Stimulated activated CD8-positive, alpha-beta memory T cell treated with anti-CD3 and anti-CD28 coated beads, Interleukin-2, amount 100 ng/mL, for 48 hours (primary cell): ENCODE data around the gene PRKCH.
A peak's percentile ranks its signal among the peaks of the same experiment; 100 is the strongest.
"Not testable (repeated sequence)": the region's sequence is repeated elsewhere in the genome, so short reads cannot be mapped to it uniquely, and the experiment has no call there.

Source experiments
- DNase-seq, 2 donors: peaks; one replicate each; pipeline ENCODE4 v3.0.0-alpha.2; 2020; ENCODE audit warnings: low read depth in 2 of 2

Gene PRKCH

DNA sequence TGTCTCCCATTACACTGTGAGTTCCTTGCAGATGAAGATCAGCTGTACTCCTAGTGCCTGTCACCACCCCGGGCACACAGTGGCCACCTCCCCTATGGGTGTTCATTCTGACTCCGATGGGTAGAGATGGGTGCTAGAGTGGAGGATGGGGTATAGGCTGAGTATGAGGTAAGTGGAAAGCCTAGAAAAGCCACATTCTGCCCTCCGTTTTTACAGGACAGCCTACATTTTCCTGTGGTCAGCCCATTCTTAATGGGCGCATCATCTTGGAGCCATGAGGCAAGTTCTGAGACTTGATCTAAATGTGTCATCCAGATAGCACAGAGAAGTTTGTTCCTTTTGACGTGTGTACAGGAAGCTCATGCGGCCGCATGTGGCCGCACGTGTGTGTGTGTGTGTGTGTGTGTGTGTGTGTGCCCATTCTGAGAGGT lies 207.2 kb downstream of the PRKCH start:
- DNase-seq = no peak

DNA sequence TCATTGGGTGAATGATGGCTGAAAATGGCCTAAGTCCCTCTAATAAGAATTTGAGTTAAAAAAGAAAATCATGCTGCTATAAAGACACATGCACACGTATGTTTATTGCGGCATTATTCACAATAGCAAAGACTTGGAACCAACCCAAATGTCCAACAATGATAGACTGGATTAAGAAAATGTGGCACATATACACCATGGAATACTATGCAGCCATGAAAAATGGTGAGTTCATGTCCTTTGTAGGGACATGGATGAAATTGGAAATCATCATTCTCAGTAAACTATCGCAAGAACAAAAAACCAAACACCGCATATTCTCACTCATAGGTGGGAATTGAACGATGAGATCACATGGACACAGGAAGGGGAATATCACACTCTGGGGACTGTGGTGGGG lies 208.0 kb downstream of the PRKCH start:
- not testable (repeated sequence) for DNase-seq

DNA sequence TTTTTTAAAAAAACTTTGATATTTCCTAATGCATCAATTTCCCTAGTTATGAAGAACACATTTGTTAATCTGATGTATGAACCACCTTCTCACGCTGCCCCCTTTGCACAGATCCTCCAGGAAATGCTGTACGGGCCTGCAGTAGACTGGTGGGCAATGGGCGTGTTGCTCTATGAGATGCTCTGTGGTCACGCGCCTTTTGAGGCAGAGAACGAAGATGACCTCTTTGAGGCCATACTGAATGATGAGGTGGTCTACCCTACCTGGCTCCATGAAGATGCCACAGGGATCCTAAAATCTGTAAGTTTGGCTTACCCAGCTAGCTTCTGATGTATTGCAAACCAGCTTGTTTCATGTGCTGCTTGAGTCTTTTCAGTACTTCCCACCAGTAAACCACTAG lies 208.9 kb downstream of the PRKCH start:
- no peak for DNase-seq

DNA sequence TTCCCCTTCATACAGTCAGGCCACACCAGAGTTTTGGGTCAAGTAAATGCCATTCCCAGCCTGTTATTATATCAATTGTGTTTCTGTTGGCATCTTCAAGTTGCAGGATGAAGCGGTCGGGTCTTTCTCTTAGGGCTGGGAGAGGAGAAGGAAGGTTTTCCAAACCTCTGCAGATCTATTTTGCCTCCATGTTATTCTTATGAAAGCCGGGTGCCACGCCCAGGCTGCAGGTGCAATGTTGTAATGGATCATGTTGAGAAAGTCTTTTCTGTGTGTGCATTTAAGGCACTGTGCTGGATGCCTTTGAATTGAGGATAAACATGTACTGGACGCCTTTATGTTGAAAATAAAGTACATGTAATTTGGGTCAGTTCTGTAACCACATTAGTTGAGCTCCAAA lies 209.5 kb downstream of the PRKCH start:
- DNase-seq = no peak

DNA sequence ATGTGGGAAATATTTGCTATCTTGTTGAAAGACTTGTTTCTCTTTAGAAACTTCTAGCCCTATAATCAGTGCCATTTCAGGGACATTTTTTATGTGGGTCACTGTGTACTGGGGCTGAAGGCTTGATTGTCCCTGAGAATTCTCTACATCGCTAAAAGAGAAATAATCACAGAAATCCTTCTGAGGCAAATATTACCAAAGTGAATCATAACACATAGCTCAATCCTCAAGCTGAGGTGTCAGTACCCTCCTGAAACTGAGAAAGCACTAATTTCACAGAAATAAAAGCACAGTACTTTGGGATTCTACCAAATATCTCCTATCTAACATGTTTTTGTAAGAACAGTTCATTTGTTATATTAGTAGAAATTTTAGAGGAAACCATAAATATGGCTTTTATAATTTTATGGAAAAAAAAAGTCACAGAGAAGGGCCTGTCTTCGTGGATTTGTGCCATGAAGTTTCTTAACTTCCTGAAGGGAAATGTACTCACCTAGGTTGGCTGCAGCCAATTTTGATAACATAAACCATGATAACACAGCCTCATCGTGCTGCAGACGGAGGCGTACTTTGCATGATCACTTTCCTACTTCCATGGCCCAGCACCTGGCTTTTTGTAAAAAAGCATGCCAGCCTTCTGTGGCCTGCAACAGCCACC lies 210.2 kb downstream of the PRKCH start:
- DNase-seq = no peak

DNA sequence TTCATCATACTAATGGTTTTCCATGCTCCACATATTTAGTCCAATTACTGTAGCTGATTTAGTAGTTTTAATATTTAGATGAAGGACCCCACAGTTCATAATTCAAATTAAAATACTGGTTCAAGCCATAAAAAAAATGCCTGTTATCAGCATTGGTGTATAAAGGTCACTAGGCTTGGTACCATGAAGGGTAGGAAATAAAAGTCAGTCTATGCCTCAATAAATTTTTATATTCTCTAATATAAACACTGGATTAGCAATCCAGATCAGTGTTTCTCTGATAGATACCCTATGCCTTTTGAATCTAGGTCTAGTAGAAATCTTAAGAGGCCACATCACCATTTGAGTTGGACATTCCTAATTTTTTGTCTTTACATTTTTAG lies 210.7 kb downstream of the PRKCH start:
- no peak for DNase-seq

DNA sequence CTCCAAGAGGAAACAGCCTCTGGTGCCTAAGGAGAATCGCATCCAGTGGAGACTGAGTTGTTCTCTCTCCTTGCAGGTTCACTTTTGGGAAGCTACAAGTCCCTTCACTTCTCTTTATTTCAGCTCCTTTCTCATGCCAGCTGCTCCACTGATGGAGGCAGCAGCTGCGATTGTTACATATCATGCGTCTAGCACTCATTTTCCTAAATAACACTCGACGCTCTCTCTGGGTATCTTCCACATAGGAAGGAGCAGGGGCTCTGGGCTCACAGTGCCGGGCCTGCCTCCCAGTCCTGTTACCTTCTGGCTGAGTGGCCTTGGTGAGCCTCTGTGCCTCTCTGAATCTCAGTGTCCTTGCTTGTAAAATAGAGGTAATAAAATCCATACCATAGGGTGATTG lies 211.4 kb downstream of the PRKCH start:
- DNase-seq = no peak

DNA sequence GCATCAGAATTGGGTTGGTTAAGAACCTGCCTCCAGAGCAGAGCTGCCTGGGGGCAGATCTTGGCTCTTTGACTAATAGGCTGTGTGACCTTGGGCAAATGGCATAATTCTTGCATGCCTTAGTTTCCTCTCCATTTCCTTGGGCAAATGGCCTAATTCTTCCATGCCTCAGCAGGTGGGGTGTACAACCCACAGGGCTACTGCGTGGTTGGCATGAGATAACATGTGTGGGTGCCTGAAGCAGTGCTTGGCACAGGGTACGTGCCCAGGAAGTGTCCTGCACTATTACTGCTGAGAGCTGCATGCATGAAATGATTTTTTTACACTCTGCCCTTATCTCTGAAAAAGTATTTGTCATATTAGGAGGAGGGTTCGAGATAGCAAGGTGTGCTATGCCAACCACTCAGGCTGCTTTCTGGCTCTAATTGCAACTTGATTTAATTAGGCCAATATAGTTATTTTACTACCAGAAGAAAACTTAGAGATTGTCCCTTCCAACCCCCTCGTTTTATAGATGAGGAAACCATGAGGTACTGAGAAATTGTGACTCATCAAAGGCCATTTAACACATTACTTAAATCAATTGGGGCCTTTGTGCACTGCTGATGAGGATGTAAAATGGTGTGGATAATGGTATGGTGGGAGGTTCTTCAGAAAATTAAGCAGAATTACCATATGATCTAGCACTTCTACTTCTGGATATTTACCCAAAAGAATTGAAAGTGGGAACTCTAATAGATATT lies 212.3 kb downstream of the PRKCH start:
- DNase-seq = no peak

DNA sequence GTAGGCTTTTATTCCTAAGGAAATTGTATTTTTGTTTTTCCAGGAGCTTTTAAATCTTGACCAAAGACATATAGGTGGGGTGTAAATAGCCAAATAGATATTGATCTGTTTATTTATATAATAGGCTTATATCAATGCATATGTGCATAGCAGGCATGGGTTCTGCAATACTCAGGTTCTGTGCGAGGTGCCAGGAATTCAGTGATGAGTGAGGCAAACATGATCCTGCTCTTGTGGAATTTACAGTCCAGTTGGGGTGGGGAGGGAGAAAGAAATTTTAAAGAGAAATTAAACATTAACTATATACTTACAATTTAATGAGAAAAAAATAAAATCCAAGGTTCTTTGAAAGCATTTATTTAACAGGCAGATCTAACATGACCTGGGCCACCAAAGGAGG lies 213.7 kb downstream of the PRKCH start:
- no peak for DNase-seq

DNA sequence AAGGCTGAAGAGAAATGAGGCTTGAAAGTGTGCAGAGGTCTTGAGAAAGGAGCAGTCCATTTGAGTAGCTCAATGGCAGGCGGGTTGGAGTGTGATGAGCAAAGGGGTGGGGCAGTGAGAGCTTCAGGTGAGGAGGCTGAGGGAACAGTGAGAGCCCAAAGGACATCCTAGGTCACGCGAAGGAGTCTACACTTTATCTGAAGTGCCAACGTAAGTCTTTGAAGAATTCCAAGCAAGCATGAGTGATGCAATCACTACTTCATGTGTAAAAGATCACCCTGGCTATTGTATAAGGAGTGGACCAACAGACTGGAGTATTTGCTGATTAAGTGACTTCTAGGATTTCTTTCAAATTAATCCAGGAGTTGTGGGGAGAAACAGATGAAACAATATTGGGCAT lies 214.1 kb downstream of the PRKCH start:
- no peak for DNase-seq

DNA sequence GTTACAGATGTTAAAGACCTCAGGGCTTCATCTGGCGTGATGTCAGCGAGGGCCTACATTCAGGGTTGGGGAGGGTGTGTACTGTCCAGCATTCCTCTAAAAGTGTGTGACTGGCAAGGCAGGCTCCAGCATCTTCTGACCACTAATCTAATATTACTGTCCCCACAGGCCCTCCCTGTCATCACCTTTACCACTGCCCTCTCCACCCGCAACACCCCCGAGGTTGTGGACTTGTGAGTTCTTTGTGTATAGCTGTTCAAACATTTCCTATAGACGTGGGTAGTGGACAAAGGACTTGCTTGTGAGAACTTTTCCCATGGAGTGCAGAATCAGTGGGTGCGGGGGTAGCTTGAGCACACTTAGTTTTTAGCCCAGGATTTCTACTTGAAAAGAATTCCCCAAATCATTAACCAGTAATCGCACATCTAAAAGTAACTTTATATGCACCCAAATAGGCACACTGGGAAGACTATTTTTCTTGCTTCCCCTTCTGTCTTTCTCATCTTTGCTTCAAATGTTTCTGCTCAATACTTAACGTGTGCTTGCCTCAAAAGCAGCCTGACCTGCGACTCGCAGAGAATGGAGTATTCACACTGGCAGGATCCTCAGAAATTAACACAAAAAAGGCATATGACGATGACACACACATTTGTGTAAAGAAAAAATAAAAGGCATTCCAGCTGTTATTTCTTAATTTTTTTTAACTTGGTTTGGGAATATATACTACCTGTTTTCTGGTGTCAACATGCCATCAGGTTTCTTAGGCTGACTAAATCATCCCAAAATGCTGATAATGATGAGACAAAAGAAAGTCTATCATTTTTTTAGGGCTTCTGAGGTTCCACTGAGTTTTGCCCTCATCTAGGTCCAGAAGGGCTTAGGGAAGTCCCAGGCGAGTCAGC lies 215.5 kb downstream of the PRKCH start:
- no peak for DNase-seq

DNA sequence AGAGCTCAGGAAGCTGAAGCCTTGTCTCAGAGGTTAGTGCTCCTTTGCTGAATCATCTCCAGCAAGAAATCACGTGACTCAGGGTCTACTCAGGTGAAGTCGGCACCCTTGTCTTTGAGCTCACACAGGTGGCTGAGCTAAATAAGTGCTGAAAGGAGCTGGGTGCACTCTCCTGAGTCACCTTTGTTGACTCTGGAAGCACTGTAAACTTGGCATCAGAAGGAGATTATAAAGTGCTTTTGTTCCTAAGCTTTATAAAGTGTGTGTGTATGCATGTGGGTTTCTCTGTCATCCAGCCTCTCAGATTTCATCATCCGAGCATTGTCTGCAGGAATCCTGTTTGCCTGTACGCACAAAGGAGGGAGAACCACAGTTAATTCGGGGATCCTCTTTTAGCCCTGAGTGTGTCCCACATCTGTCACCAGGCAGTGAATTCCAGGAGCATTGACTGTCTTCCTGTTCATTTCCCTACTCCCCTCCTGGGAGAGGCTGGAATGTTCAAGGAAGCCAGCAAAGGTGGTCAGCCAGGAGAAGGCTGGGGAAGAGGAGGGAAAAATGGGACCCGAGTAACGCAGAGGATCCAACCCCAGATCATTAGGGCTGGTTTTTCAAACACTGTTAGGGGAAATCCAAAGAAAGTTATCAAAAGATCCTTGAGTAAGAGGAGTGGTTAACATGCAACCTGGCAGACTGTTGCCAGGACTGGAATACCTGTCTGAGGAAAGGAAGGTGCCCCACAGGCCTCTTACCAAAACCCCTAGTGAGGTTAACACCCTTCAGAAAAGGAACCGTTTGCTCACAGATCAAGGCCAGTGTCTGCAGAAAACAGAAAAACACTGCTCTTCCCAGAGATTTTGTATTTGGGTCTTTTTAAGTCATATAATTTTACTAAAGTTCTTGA lies 216.4 kb downstream of the PRKCH start:
- DNase-seq = peak in 1 of 2 donors; percentile 21

DNA sequence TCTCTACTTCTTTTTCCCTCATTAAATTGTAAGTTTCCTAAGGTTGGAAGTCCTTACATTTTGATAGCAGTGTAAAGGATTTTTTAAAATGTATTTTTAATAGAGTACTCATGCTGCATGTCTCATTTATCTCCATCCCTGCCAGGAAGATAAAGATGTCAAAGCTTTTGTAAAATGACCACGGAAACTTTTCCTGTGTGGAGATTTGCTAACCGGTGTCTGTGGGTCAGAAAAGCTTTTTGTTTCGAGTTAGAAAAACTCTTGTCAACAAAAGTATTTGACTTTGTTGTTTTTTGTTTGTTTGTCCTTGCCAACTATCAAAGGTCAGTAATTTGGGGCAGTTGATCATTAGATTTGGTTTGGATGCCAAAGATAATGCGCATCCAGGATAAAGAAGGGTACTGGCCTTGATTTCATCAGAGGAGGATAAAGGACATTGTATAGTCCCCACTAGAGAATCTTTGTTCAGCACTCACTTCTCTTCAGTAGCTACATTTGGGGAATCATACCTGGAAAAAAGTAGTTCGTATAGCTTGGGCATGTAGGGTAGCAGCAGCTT lies 217.2 kb downstream of the PRKCH start:
- no peak for DNase-seq

DNA sequence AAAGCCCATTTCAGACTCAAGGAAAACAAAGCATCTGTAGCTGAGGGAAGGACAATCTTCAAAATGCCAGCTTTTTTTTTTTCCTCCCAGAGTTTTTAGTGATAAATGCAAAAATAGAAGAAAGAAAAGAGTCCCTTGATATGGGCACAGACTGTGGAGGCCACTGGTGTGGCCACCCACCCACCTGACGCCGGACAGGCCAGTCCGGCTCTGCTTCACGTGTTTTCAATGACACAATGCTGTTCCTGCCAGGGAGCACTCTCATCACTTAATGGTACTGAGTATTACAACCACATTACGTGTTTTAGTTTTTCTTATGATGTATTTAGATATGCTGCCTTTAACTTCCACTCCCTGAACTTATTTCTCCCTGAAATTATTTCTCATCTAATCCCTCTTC lies 218.3 kb downstream of the PRKCH start:
- no peak for DNase-seq

DNA sequence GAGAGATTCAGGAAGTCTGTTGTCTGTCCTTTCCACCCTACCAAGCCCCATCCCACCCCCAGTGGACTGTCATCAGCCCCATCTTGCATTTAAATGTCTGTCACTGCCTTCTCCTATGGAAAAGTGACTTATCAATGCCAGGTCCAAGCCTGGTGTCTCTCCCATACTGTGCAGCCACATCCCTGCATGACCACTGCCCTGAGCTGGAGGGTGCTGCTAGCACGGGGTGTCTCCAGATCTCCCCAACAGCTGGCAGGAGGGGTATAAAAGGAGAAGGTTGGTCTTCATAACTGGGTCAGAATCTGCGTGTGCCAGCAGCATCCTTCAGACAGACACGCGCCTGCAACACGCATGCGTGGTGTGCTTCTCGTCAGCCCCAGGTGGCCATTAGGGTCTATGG lies 219.6 kb downstream of the PRKCH start:
- no peak for DNase-seq

DNA sequence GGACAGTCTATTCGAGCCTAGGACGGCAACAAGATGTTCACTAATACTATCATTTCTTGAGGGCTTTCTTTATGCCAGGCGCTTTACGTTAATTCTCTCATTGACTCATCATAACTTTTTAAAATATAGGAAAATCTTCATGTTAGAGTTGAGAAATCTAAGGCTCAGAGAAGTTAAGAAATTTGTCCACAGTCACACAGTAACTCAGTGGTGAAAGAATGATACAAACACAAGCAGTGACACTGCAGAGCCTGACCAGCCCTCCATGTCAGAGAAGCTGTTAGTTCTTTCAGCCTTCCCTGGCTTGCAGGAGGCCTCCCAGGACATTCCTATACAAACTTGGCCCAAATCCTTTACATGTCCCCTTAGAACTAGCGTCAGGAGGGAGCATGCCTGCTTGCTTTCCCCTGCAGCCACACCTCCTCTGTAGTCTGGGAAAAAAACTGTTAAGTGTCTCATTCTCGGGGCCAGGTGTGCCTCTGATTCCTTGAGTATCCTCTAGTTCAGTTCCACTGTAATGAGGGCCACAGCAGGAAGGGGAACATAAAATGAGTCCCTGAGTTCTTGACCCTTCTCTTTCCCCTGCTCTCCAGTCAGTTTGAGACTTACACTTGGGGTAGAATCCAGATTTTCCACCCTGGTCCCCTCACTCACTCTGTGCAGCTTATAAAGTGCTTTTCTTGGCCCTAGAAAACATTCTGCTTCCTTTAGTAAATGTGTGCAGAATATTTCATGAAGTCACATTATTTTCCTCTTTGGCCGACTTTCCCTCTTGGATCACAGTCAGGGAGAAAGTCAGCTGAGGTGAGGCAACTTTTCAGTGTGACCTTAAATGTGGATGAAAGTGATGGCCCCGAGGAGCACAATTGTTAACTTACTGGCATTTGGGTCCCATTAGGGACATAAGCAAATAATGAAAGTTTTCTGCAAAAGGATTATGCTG lies 221.7 kb downstream of the PRKCH start:
- DNase-seq = no peak

DNA sequence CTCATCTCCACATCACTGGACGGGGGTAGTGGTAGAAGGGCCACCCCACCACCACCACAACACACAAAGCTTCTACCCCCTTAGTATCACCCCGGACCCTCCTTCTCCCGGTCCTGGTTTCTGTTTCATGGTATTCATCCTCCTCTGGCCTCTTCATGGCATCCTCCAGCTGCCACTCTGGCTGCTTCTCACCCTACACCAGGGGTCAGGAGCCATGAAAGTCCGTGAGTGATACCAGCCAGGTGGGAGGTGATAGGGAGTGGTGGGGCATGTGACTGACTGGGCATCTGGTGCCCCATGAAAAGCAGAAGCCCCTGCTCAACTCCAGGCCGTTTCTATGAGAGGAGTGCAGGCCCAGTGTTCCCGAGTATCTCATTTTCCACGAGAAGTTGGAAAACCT lies 222.6 kb downstream of the PRKCH start:
- DNase-seq = no peak

DNA sequence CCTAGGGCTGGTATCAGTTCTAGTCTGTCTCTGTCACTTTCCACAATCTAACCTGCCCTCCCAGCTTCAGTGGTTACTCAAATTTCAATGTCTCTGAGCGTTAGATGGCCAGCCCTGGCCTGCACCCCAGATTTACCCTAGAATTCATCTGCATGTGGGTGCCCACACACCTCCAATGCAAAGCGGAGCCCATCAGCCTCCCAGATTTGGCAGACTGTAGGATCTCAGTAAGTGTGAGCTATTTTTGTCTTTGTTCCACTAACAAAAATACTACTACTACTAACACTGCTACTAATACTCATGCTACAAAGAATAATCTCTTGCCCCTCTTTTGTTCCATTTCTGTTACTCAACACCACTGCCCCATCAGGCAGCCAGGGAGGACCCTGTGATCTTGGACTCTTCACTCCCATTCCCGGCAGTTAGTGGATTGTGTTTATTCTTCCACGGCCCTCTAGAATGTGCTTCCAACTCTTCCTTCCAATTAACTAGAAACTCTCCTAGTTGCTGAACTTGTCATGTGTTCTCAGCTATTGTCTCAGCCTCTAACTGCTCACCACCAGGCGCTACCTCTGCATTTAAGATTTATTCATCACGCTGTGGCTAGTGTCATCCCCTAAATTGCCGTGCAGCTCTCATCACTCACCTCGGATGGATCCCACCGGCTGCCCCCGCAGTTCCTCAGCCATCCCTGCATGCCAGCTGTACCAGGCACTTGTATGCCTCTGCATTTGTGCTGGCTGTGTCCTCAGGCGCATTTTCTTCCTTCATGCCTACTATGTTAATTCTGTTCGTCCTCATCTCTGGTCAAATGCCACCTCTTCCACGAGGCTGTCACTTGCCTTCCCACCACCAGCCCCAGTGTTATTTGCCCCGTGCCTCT lies 223.3 kb downstream of the PRKCH start:
- no peak for DNase-seq
